ENCODE results near the gene SLIT1. TPM values are rescaled to one million over a fixed set of nuclear protein-coding genes. Genes with fewer than 3 reads are reported as not detected.

The SLIT1 gene
- total and polyA plus RNA-seq, 2 of the 8 experiments (the other 6 are each of a cell fraction or from before 2014, with no cell fraction given) = 0.70 to 0.88 TPM

- Histone ChIP-seq H3K23ac (ENCODE audit: insufficient read length) (no peak overlapping the region), H3K27me3 (replicated peaks in 1 of 4; ENCODE audit: control insufficient read depth in 3 of 4, extremely low read depth in 1 of 4, insufficient read depth in 3 of 4, low read length in 3 of 4) (no peaks in the 10 kb centered on the region; a peak in 1 of 7 replicates), H2BK120ac (replicated peaks; ENCODE audit: low read depth, low read length) (no peak overlapping the region), H2AFZ (ENCODE audit: low read length) (no peak overlapping the region), H4K91ac (replicated peaks; ENCODE audit: insufficient read length, low read length) (no peak overlapping the region), H3K4me2 (ENCODE audit: insufficient read depth in 1 of 2, low read depth in 2 of 2, low read length in 2 of 2) (no peak overlapping the region), H3K14ac (ENCODE audit: insufficient read length) (no peak overlapping the region), H3K4me3 (ENCODE audit: extremely low read depth in 1 of 4, insufficient read depth in 2 of 4, low read depth in 3 of 4, low read length in 4 of 4) (no peak overlapping the region), H4K20me1 (replicated peaks in 1 of 2; ENCODE audit: control insufficient read depth in 1 of 2, insufficient read depth in 2 of 2, low read length in 2 of 2) (no peaks in the 10 kb centered on the region), H4K5ac (ENCODE audit: insufficient read length, low read depth, low read length) (no peak overlapping the region), H3K9ac (replicated peaks in 1 of 4; ENCODE audit: extremely low read depth in 1 of 4, low read depth in 3 of 4, low read length in 3 of 4) (no peak overlapping the region), H3K79me2 (ENCODE audit: control insufficient read depth in 1 of 2, insufficient read depth in 2 of 2, low read length in 2 of 2) (no peaks in the 10 kb centered on the region), H3K9me3 (ENCODE audit: insufficient read depth in 2 of 2, low read depth in 1 of 2, low read length in 1 of 2) (no peaks in the 10 kb centered on the region), H3K4ac (replicated peaks; ENCODE audit: insufficient read length, low read depth, low read length) (no peak overlapping the region), H3K79me1 (ENCODE audit: low read depth, low read length) (no peaks in the 10 kb centered on the region), H2BK15ac (ENCODE audit: low read length) (no peak overlapping the region), H3K27ac (ENCODE audit: low read depth, low read length) (no peak overlapping the region), H3K56ac (replicated peaks; ENCODE audit: insufficient read length, low read depth, low read length) (no peak overlapping the region), H3K4me1 (replicated peaks in 1 of 4; ENCODE audit: control insufficient read depth in 3 of 4, insufficient read depth in 4 of 4, low read length in 3 of 4) (peaks cover 0 to 7% (median 2%) of the 10 kb centered on the region in 4 experiments; a peak in 5 of 7 replicates), H4K8ac (ENCODE audit: extremely low read depth, insufficient read depth, low read length) (no peak overlapping the region), H2BK12ac (ENCODE audit: low read depth, low read length) (no peak overlapping the region), H2BK5ac (ENCODE audit: low read depth, low read length) (no peak overlapping the region), H2AK5ac (ENCODE audit: low read depth, low read length) (no peak overlapping the region), H2BK20ac (ENCODE audit: low read length) (no peak overlapping the region), H3K23me2 (ENCODE audit: low read depth, low read length) (no peaks in the 10 kb centered on the region), H3K36me3 (ENCODE audit: control insufficient read depth in 2 of 4, insufficient read depth in 4 of 4, low read length in 3 of 4) (no peaks in the 10 kb centered on the region), H3K18ac (ENCODE audit: extremely low read depth, low read length) (no peak overlapping the region)
- ChIA-PET CTCF (ENCODE audit: partially characterized antibody) (interaction anchor here (0.7 to 43.6 kb wide), 9 partner anchors 9 to 259 kb away, joined by 3 to 759 read pairs (median 9); no protein-coding TSS in a partner anchor), POLR2A (ENCODE audit: partially characterized antibody) (interaction anchor here (0.5 kb wide), 1 partner anchor 224 kb away, joined by 4 read pairs; no protein-coding TSS in a partner anchor)
- DNase-seq (ENCODE audit: low read depth in 1 of 2, low spot score in 2 of 2) (no peak), FAIRE-seq (no peak)
- WGBS, 2 experiments (ENCODE audit: extremely low coverage in 1 of 2, insufficient coverage in 1 of 2, insufficient read length in 1 of 2, insufficient replicate concordance in 2 of 2, low coverage in 1 of 2, low lambda C conversion rate in 2 of 2, missing lambda C conversion rate in 1 of 2) = 86% methylated on average over 5 of the region's 5 CpGs; no CpG with 5 or more reads in 1 of the 2 experiments
- TF ChIP-seq, protein P1, sequence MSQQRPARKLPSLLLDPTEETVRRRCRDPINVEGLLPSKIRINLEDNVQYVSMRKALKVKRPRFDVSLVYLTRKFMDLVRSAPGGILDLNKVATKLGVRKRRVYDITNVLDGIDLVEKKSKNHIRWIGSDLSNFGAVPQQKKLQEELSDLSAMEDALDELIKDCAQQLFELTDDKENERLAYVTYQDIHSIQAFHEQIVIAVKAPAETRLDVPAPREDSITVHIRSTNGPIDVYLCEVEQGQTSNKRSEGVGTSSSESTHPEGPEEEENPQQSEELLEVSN (IDR thresholded peaks at IDR 0.05) = no peak
- no peak for TF ChIP-seq YY1 (IDR thresholded peaks at IDR 0.05; ENCODE audit: low read depth, low read length)
- TF ChIP-seq SUZ12 (IDR thresholded peaks at IDR 0.05; ENCODE audit: low read length) = no peak
- TF ChIP-seq POLR2AphosphoS5 (IDR thresholded peaks at IDR 0.05; ENCODE audit: low read depth, low read length) = no peak
- TF ChIP-seq CTBP2 (IDR thresholded peaks at IDR 0.05; ENCODE audit: borderline replicate concordance, insufficient read depth, insufficient read length, low read length) = no peak
Measured at GRCh38 chr10:97107551-97107950, 78.2 kb downstream of the SLIT1 start.

Measured in H1 (cell line).